ENCODE measurements around the gene FTCD. TPM values are rescaled to one million over a fixed set of nuclear protein-coding genes. Genes with fewer than 3 reads are reported as not detected.

Gene FTCD
- total RNA-seq, 1 experiment from 2014 or later = 6.7 TPM

DNA sequence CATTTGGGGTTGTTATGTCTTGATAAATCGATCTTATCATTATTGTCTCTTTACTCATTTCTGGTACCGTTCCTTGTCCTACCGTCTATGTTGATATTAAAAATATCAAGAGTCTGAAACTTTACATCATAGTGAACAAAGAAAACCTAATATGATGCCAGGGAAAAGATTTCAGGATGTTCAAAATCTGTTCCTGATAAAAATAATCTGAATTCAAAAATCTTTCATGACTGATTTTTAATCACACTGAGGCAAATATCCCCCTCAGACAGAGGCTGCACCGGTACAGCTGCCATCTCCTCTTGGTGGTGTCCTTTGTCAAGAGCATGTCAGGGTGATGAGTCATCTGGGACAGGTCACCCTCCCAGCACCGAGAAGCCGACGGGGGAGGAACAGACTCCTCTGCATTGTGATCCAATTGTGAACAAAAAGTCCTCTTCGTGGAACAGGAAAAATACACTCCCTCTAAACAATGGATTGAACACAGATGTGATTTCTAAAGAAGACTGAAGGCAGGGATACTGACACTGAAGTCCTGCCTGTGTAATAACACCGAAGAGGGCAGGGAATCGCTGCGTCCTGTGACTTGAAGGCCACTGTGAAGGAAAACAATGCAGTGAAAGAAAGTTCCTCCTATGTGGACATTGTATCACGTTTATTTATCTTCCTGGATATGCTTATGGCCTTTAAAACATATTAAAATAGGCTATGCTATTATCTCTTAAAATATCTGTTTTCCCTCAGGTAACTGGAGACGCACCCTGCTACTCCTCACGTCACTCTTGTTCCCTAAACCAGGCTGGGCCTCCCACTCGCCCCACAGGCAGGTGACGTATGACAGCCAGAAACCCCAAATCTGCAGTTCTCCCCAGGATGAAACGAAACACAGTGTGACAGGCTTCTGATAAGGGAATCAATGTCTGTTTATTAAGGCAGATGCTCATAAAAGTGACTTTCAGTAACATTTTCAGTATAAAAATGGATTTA, 33.1 kb upstream of the FTCD start:
- H2BK15ac ChIP-seq (ENCODE audit: low read depth, low read length) = no peak overlapping the region
- Mint-ChIP-seq H3K4me1 (peaks cover 20 to 29% of the 10 kb centered on the region in 2 experiments), H3K9me3 (no peaks in the 10 kb centered on the region), H3K36me3 (ENCODE audit: insufficient read depth in 1 of 3, low read depth in 3 of 3) (peaks cover 15 to 27% (median 23%) of the 10 kb centered on the region in 3 experiments; a peak in 6 of 7 replicates), H3K27ac (peak overlapping the region; percentile 4 to 92 (median 60); a peak in 4 of 7 replicates), H3K27me3 (ENCODE audit: low read depth) (no peaks in the 10 kb centered on the region), H3K4me3 (no peak overlapping the region)
- H3K27ac ChIP-seq (ENCODE audit: insufficient read length, low read depth, low read length) = no peak overlapping the region
- no peak overlapping the region for H2BK120ac ChIP-seq (ENCODE audit: low read depth, low read length, poor library complexity, severe bottlenecking)
- no peak overlapping the region for H3K4me2 ChIP-seq (ENCODE audit: insufficient read depth, insufficient read length, low read length)
- H4K91ac ChIP-seq (ENCODE audit: insufficient read length, low read depth, low read length) = no peak overlapping the region
- no peak overlapping the region for H3K56ac ChIP-seq (ENCODE audit: insufficient read length, low read depth, low read length)
- H3K4me1 ChIP-seq (ENCODE audit: insufficient read depth, low read length) = peaks cover 4% of the 10 kb centered on the region; the same call in 1 of the 2 replicates
- H2BK20ac ChIP-seq (ENCODE audit: low read depth, low read length, poor library complexity, severe bottlenecking) = no peak overlapping the region
- no peak overlapping the region for H3K9ac ChIP-seq (ENCODE audit: extremely low read depth, insufficient read length, low read length)
- H3K18ac ChIP-seq (ENCODE audit: insufficient read length, low read depth, low read length) = no peak overlapping the region
- peaks cover 7% of the 10 kb centered on the region for H3K23me2 ChIP-seq (ENCODE audit: insufficient read length, low read depth, low read length, poor library complexity, severe bottlenecking)
- H3K9me3 ChIP-seq (ENCODE audit: control insufficient read depth, low read depth, low read length) = no peaks in the 10 kb centered on the region
- H2BK5ac ChIP-seq (ENCODE audit: insufficient read length, low read length) = no peak overlapping the region
- WGBS (ENCODE audit: extremely low coverage, insufficient read length, low lambda C conversion rate) = no CpG with 5 or more reads among the region's 17 CpGs
- TF ChIP-seq, protein P1, sequence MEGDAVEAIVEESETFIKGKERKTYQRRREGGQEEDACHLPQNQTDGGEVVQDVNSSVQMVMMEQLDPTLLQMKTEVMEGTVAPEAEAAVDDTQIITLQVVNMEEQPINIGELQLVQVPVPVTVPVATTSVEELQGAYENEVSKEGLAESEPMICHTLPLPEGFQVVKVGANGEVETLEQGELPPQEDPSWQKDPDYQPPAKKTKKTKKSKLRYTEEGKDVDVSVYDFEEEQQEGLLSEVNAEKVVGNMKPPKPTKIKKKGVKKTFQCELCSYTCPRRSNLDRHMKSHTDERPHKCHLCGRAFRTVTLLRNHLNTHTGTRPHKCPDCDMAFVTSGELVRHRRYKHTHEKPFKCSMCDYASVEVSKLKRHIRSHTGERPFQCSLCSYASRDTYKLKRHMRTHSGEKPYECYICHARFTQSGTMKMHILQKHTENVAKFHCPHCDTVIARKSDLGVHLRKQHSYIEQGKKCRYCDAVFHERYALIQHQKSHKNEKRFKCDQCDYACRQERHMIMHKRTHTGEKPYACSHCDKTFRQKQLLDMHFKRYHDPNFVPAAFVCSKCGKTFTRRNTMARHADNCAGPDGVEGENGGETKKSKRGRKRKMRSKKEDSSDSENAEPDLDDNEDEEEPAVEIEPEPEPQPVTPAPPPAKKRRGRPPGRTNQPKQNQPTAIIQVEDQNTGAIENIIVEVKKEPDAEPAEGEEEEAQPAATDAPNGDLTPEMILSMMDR (conservative IDR thresholded peaks at IDR 0.05) = no peak
- H2BK12ac ChIP-seq (ENCODE audit: insufficient read length, low read depth, low read length) = no peak overlapping the region
- no peaks in the 10 kb centered on the region for H4K20me1 ChIP-seq (ENCODE audit: control insufficient read depth, insufficient read depth, insufficient read length)
- no peak overlapping the region for H3K14ac ChIP-seq (ENCODE audit: insufficient read depth, low read length)
- no peaks in the 10 kb centered on the region for H3K79me1 ChIP-seq (ENCODE audit: insufficient read depth, low read depth, low read length, poor library complexity, severe bottlenecking)
- H3K27me3 ChIP-seq (ENCODE audit: insufficient read depth, low read length) = no peaks in the 10 kb centered on the region
- H3T11ph ChIP-seq (ENCODE audit: low read length) = no peak overlapping the region
- no peaks in the 10 kb centered on the region for H3K79me2 ChIP-seq (ENCODE audit: insufficient read depth, low read length)
- H2AK5ac ChIP-seq (ENCODE audit: insufficient read length, low read length) = no peak overlapping the region
- H4K5ac ChIP-seq (ENCODE audit: insufficient read length, low read depth, low read length) = no peak overlapping the region
- no peak overlapping the region for H3K23ac ChIP-seq (ENCODE audit: insufficient read length, low read depth, low read length)
- H4K8ac ChIP-seq (replicated peaks; ENCODE audit: insufficient read length, low read depth, low read length) = no peak overlapping the region
- no peak overlapping the region for H3K4ac ChIP-seq (ENCODE audit: low read depth, low read length)
- no peak overlapping the region for H2AFZ ChIP-seq (ENCODE audit: low read length)
- peak; percentile 63 for DNase-seq
